Gastroesophageal sphincter (tissue), 3 donors: Measurements from ENCODE around the gene MMS19.

Experiments
- POLR2AphosphoS5 ChIP-seq: sonication (generic); formaldehyde crosslinking; IDR thresholded peaks from one replicate; pipeline ENCODE4 v1.6.1; 2017; ENCODE audit warnings: antibody characterized with exemption
- TF ChIP-seq, protein P1 (sequence below), 4 experiments: fragments of 200-600 bp in 2 of 4; fragments of 450-650 bp in 2 of 4; sonication (generic) in 1 of 4; IDR thresholded peaks; one replicate each; pipeline ENCODE4 v1.5.1; 2017 to 2019; ENCODE audit warnings: antibody characterized with exemption in 4 of 4, mild to moderate bottlenecking in 2 of 4, moderate library complexity in 2 of 4

DNA sequence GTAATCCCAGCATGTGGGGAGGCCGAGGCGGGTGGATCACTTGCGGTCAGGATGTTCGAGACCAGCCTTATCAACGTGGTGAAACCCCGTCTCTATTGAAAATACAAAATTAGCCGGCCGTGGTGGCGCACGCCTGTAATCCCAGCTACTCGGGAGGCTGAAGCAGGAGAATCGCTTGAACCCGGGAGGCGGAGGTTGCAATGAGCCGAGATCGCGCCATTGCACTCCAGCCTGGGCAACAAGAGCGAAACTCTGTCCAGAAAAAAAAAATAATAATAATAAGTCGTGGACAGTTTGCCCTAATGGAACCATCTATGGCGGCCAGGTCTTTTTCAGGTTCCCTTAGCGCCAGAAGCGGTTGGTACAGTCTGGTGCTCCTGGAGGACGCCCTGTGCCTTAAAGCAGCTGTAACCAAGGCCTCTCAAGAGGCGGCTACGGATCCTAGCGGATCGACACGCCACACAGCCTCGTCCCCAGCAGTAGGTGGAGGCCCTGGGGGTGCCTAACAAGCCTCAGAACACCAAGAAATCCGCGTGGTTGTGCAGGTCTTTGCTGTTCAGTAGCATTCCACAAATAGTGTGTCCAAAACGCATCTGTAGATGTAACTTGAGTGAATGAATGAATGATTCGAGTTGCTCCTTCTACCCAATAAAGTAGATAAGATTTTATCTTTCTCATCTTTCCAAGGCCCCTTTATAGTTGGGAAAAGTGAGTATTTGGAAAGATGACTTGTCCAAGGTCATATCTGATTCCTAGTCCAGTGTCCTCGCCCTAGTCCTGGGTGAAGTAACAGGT lies 71.2 kb downstream of the MMS19 start:
- TF ChIP-seq, protein P1, sequence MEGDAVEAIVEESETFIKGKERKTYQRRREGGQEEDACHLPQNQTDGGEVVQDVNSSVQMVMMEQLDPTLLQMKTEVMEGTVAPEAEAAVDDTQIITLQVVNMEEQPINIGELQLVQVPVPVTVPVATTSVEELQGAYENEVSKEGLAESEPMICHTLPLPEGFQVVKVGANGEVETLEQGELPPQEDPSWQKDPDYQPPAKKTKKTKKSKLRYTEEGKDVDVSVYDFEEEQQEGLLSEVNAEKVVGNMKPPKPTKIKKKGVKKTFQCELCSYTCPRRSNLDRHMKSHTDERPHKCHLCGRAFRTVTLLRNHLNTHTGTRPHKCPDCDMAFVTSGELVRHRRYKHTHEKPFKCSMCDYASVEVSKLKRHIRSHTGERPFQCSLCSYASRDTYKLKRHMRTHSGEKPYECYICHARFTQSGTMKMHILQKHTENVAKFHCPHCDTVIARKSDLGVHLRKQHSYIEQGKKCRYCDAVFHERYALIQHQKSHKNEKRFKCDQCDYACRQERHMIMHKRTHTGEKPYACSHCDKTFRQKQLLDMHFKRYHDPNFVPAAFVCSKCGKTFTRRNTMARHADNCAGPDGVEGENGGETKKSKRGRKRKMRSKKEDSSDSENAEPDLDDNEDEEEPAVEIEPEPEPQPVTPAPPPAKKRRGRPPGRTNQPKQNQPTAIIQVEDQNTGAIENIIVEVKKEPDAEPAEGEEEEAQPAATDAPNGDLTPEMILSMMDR (IDR thresholded peaks at IDR 0.05) = no peak
- TF ChIP-seq POLR2AphosphoS5 = no peak
